IMR-90 (cell line): Measurements from ENCODE around the gene TSGA10IP. TPM values are rescaled to one million over a fixed set of nuclear protein-coding genes. Genes with fewer than 3 reads are reported as not detected.
A peak's percentile ranks its signal among the peaks of the same experiment; 100 is the strongest.

Experiments used
- ATAC-seq: fragments of 200-7000 bp; cut with Tn5 transposase; 2 replicates; pipeline ENCODE4 v1.9.1; 2020; ENCODE audit warnings: low read depth, mild to moderate bottlenecking, moderate library complexity
- BruUV-seq: library from RNA; stranded (reverse); fragments of 400-500 nt; replicated peaks from 2 replicates; lab custom pipeline; 2021; lab: Mats Ljungman, UMichigan
- CTCF ChIA-PET: fragments of 300-600 bp; formaldehyde crosslinking; extraction: SDS; loops from one replicate; lab custom pipeline; 2021; ENCODE audit warnings: antibody characterized with exemption; lab: Yijun Ruan, JAX
- POLR2A ChIA-PET: fragments of 300-600 bp; sonication (Branson Sonifier 250); formaldehyde crosslinking; loops from one replicate; lab custom pipeline; 2022; ENCODE audit warnings: antibody characterized with exemption; ENCODE audit not compliant: unreplicated experiment; lab: Charles Lee
- DNase-seq: peaks from one replicate; pipeline ENCODE4 v3.0.0; 2013
- H2AFZ ChIP-seq: replicated peaks from 2 replicates; pipeline ENCODE3; 2013; ENCODE audit warnings: low read length, mild to moderate bottlenecking; ENCODE audit not compliant: poor library complexity
- H2AK5ac ChIP-seq: 2 replicates; pipeline ENCODE4 v1.6.1; 2013; ENCODE audit warnings: low read depth, low read length, inconsistent platforms
- H2AK9ac ChIP-seq: replicated peaks from 2 replicates; pipeline ENCODE3; 2013; ENCODE audit warnings: mild to moderate bottlenecking, low read depth, low read length, moderate library complexity; ENCODE audit not compliant: poor library complexity
- H2BK120ac ChIP-seq: 2 replicates; pipeline ENCODE4 v1.6.1; 2013; ENCODE audit warnings: low read depth, low read length, inconsistent platforms
- H2BK15ac ChIP-seq: 3 replicates; pipeline ENCODE4 v1.6.1; 2013; ENCODE audit warnings: low read depth, low read length, inconsistent platforms
- H2BK20ac ChIP-seq: 2 replicates; pipeline ENCODE4 v1.6.1; 2013; ENCODE audit warnings: low read depth, mild to moderate bottlenecking, inconsistent platforms, low read length, moderate library complexity
- H2BK5ac ChIP-seq: 2 replicates; pipeline ENCODE4 v1.6.1; 2013; ENCODE audit warnings: mild to moderate bottlenecking, low read depth, low read length, inconsistent platforms; ENCODE audit not compliant: poor library complexity, severe bottlenecking
- H3K14ac ChIP-seq: replicated peaks from 2 replicates; pipeline ENCODE4 v1.6.1; 2013; ENCODE audit warnings: low read depth, low read length, inconsistent platforms
- H3K18ac ChIP-seq: 2 replicates; pipeline ENCODE4 v1.6.1; 2013; ENCODE audit warnings: low read depth, low read length, control low read depth
- H3K23ac ChIP-seq: 2 replicates; pipeline ENCODE4 v1.6.1; 2013; ENCODE audit warnings: low read depth, low read length, inconsistent platforms
- H3K27ac ChIP-seq: 2 replicates; pipeline ENCODE4 v1.5.1; 2013; ENCODE audit warnings: mild to moderate bottlenecking, control low read depth, low read length; ENCODE audit not compliant: insufficient read depth
- H3K27me3 ChIP-seq: 2 replicates; pipeline ENCODE4 v1.6.1; 2013; ENCODE audit warnings: low read length; ENCODE audit not compliant: control insufficient read depth, insufficient read depth
- H3K36me3 ChIP-seq: 2 replicates; pipeline ENCODE4 v1.6.1; 2013; ENCODE audit warnings: low read length, mixed read lengths; ENCODE audit not compliant: control insufficient read depth, insufficient read depth
- H3K4ac ChIP-seq: 2 replicates; pipeline ENCODE4 v1.6.1; 2013; ENCODE audit warnings: low read depth, low read length, inconsistent platforms
- H3K4me1 ChIP-seq: 2 replicates; pipeline ENCODE4 v1.6.1; 2013; ENCODE audit warnings: low read length, mixed read lengths; ENCODE audit not compliant: control insufficient read depth, insufficient read depth
- H3K4me2 ChIP-seq: 2 replicates; pipeline ENCODE4 v1.6.1; 2013; ENCODE audit warnings: low read depth, mild to moderate bottlenecking, control low read depth, low read length, moderate library complexity
- H3K4me3 ChIP-seq: 2 replicates; pipeline ENCODE4 v1.5.1; 2013; ENCODE audit warnings: low read depth, mild to moderate bottlenecking, control low read depth, low read length, moderate library complexity; ENCODE audit not compliant: insufficient read depth
- H3K56ac ChIP-seq: 2 replicates; pipeline ENCODE4 v1.6.1; 2013; ENCODE audit warnings: low read length, inconsistent platforms; ENCODE audit not compliant: insufficient read depth; ENCODE audit errors: extremely low read depth
- H3K79me1 ChIP-seq, 2 experiments: 2 replicates each; pipeline ENCODE4 v1.6.1; 2013; ENCODE audit warnings: low read length in 2 of 2, inconsistent platforms in 1 of 2, low read depth in 1 of 2
- H3K9ac ChIP-seq: 2 replicates; pipeline ENCODE4 v1.6.1; 2013; ENCODE audit warnings: low read depth, low read length, control low read depth
- H3K9me1 ChIP-seq: 2 replicates; pipeline ENCODE4 v1.6.1; 2013; ENCODE audit warnings: low read length, inconsistent platforms; ENCODE audit not compliant: insufficient read depth
- H3K9me3 ChIP-seq: 2 replicates; pipeline ENCODE4 v1.6.1; 2013; ENCODE audit warnings: low read length; ENCODE audit not compliant: control insufficient read depth, insufficient read depth
- H4K20me1 ChIP-seq: 2 replicates; pipeline ENCODE4 v1.6.1; 2013; ENCODE audit warnings: low read length, inconsistent platforms; ENCODE audit not compliant: insufficient read depth
- H4K5ac ChIP-seq: 2 replicates; pipeline ENCODE4 v1.6.1; 2013; ENCODE audit warnings: mild to moderate bottlenecking, low read depth, low read length, control low read depth
- H4K8ac ChIP-seq, 2 experiments: 2 replicates each; pipeline ENCODE4 v1.6.1; 2013; ENCODE audit warnings: low read depth in 2 of 2, low read length in 2 of 2, control low read depth in 1 of 2, inconsistent platforms in 1 of 2
- H4K91ac ChIP-seq: 2 replicates; pipeline ENCODE4 v1.6.1; 2013; ENCODE audit warnings: low read depth, low read length, inconsistent platforms; ENCODE audit not compliant: insufficient read depth
- BHLHE40 ChIP-seq: fragments of 150-350 bp; IDR thresholded peaks from 2 replicates; pipeline ENCODE4 v1.6.1; 2016; ENCODE audit warnings: mild to moderate bottlenecking, low read depth, low read length
- CHD1 ChIP-seq: IDR thresholded peaks from 2 replicates; pipeline ENCODE4 v1.6.1; 2012; ENCODE audit warnings: low read depth, low read length, improper control_type of control experiment
- FOS ChIP-seq: fragments of 150-350 bp; IDR thresholded peaks from 2 replicates; pipeline ENCODE4 v1.6.1; 2016; ENCODE audit warnings: low read depth, low read length
- MAFK ChIP-seq: IDR thresholded peaks from 2 replicates; pipeline ENCODE4 v1.6.1; 2012; ENCODE audit warnings: low read depth, low read length, improper control_type of control experiment
- MXI1 ChIP-seq: IDR thresholded peaks from 2 replicates; pipeline ENCODE4 v1.6.1; 2012; ENCODE audit warnings: low read depth, mild to moderate bottlenecking, low read length, moderate library complexity, borderline replicate concordance
- NFE2L2 ChIP-seq: fragments of 150-350 bp; IDR thresholded peaks from 2 replicates; pipeline ENCODE4 v1.6.1; 2016; ENCODE audit warnings: low read depth, mild to moderate bottlenecking, low read length
- RFX5 ChIP-seq: IDR thresholded peaks from 2 replicates; pipeline ENCODE4 v1.8.0; 2012; ENCODE audit warnings: low read depth, mild to moderate bottlenecking, low read length, moderate library complexity
- WGBS, 2 experiments: methylation state at CpG; one replicate each; pipeline versions ENCODE4 v1.1.5 to v1.1.7; 2013; ENCODE audit warnings: missing lambda C conversion rate in 2 of 2; ENCODE audit not compliant: insufficient read length in 1 of 2; ENCODE audit errors: extremely low coverage in 2 of 2; 5-methylcytosine and 5-hydroxymethylcytosine counted together
- dilution Hi-C: fragments of 300-500 bp; cut with HindIII; formaldehyde crosslinking; loops from one replicate; pipeline ENCODE4 v1.14.3; 2018; ENCODE audit warnings: low sequenced_read_pairs; ENCODE audit not compliant: unreplicated experiment
- in situ Hi-C: fragments of 300-500 bp; cut with MboI; formaldehyde crosslinking; loops from 3 replicates; pipeline ENCODE4 v1.14.3; 2019; ENCODE audit warnings: low sequenced_read_pairs, inconsistent platforms, mixed read lengths
- intact Hi-C: fragments of 100-400 bp; cut with micrococcal nuclease; formaldehyde crosslinking; loops from 2 replicates; pipeline ENCODE4 v1.10.0; 2022
- polyA plus RNA-seq, 3 experiments: library from polyadenylated mRNA; depleted of rRNA; stranded (reverse); fragments of >200 nt; gene quantifications; 2 replicates each; pipeline ENCODE4 v1.2.3, GENCODE V29; 2012; ENCODE audit warnings: low replicate concordance in 1 of 3
- total RNA-seq: library from RNA; depleted of rRNA; stranded (reverse); fragments of >200 nt; gene quantifications from 2 replicates; pipeline ENCODE4 v1.2.3, GENCODE V29; 2012
- TF ChIP-seq, protein P1 (sequence below): fragments of 150-350 bp; IDR thresholded peaks from 2 replicates; pipeline ENCODE4 v1.6.1; 2017; ENCODE audit warnings: mild to moderate bottlenecking, antibody characterized with exemption, low read length, low read depth

Gene TSGA10IP
- total and polyA plus RNA-seq, 2 of the 4 experiments (the other 2 are of a cell fraction), result 0.21 TPM; not detected in 1

DNA sequence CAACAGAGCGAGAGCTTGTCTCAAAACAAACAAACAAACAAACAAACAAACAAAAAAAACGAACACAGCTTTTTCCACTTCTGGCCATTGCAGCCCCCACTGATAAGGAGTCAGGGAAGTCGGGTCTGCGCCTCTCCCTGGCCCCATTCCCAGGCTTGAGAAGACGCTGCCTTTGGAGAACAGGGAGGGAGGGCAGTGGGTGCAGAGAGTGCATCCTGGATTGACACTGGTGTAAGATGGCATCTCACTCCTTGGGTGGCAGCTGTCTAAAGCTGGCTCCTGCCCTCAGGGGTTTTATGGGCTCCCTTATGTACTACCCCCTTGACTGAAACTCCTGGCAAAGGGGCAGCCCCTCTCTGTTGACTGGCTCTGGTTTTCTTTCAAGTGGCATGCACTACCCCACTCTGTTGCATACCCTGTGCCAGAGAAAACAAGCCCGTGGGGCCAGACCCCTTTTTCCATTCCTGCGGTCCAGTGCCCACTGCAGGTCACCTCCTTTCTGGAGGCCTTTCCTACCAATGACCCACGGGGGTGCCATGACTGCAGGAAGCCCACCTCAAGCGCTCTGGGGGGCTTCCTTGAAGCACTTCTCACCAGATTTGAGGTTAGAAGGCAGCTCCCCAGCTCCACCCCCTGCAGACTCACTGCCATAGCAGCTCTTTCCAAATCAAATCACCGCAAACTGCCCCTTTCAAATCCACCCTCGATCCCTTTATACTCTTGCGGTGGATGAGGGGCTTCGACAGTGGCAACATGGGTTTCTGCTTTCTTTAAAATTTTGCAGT lies 13.3 kb upstream of the TSGA10IP start:
- H4K8ac ChIP-seq, result no peak overlapping the region
- no peak overlapping the region for H3K56ac ChIP-seq
- BruUV-seq, result no TSS peak
- intact Hi-C loops, result no loop called here
- ChIA-PET POLR2A (interaction anchor here (0.6 kb wide), 1 partner anchor 9 kb away, joined by 3 read pairs; no protein-coding TSS in a partner anchor), CTCF (no interaction called here)
- H3K4me1 ChIP-seq, result peaks cover 4% of the 10 kb centered on the region; the same call in 1 of the 2 replicates
- no peak overlapping the region for H3K14ac ChIP-seq
- no peaks in the 10 kb centered on the region for H3K9me3 ChIP-seq
- H2BK120ac ChIP-seq, result no peak overlapping the region
- no peak overlapping the region for H2BK5ac ChIP-seq
- H3K4me2 ChIP-seq, result no peak overlapping the region
- H2BK20ac ChIP-seq, result no peak overlapping the region
- H4K91ac ChIP-seq, result no peak overlapping the region
- DNase-seq (no peak), ATAC-seq (no peak; the same call in 1 of the 2 replicates)
- no peak overlapping the region for H3K9ac ChIP-seq
- H3K27me3 ChIP-seq, result no peaks in the 10 kb centered on the region
- no peaks in the 10 kb centered on the region for H4K20me1 ChIP-seq
- in situ Hi-C loops, result no loop called here
- TF ChIP-seq, protein P1, sequence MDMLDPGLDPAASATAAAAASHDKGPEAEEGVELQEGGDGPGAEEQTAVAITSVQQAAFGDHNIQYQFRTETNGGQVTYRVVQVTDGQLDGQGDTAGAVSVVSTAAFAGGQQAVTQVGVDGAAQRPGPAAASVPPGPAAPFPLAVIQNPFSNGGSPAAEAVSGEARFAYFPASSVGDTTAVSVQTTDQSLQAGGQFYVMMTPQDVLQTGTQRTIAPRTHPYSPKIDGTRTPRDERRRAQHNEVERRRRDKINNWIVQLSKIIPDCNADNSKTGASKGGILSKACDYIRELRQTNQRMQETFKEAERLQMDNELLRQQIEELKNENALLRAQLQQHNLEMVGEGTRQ, result no peak
- TF ChIP-seq MAFK (no peak), BHLHE40 (no peak), CHD1 (no peak), FOS (no peak), MXI1 (no peak), NFE2L2 (no peak), RFX5 (no peak)
- H2AFZ ChIP-seq, result peak overlapping the region; percentile 74
- 80% methylated on average over 3 of the region's 13 CpGs; no CpG with 5 or more reads in 1 of the 2 experiments for WGBS, 2 experiments
- H3K27ac ChIP-seq, result no peak overlapping the region
- H2AK5ac ChIP-seq, result no peak overlapping the region
- no peak overlapping the region for H3K23ac ChIP-seq
- no peak overlapping the region for H2BK15ac ChIP-seq
- no peak overlapping the region for H3K18ac ChIP-seq
- H3K36me3 ChIP-seq, result no peaks in the 10 kb centered on the region
- H4K5ac ChIP-seq, result no peak overlapping the region
- no peaks in the 10 kb centered on the region; the same call in 1 of the 2 replicates for H3K9me1 ChIP-seq
- no peak overlapping the region for H3K4me3 ChIP-seq
- dilution Hi-C loops, result no loop called here
- peaks cover 0 to 3% of the 10 kb centered on the region in 2 experiments; a peak in 2 of 4 replicates for H3K79me1 ChIP-seq
- no peak overlapping the region for H2AK9ac ChIP-seq
- H3K4ac ChIP-seq, result no peak overlapping the region
